B cell (primary cell): Measurements from ENCODE around the gene ARHGAP23. TPM values are rescaled to one million over a fixed set of nuclear protein-coding genes. Genes with fewer than 3 reads are reported as not detected.

Source experiments
- ATAC-seq: fragments of 200-7000 bp; cut with Tn5 transposase; one replicate; pipeline ENCODE4 v1.10.0; 2021; ENCODE audit warnings: low read depth, mild to moderate bottlenecking, moderate number of reproducible peaks, moderate library complexity
- CTCF ChIA-PET: fragments of 350-600 bp; sonication (Branson Sonifier 250); formaldehyde crosslinking; loops from one replicate; lab custom pipeline; 2021; ENCODE audit warnings: antibody characterized with exemption, inconsistent platforms; lab: Charles Lee
- POLR2A ChIA-PET: fragments of 350-600 bp; sonication (Branson Sonifier 250); formaldehyde crosslinking; loops from one replicate; lab custom pipeline; 2021; ENCODE audit warnings: antibody characterized with exemption; lab: Charles Lee
- DNase-seq: peaks from one replicate; pipeline ENCODE4 v3.0.0; 2013
- H2AFZ ChIP-seq: 2 replicates; pipeline ENCODE4 v1.6.1; 2012; ENCODE audit warnings: mild to moderate bottlenecking, low read depth, low read length; ENCODE audit not compliant: insufficient read depth, poor library complexity, severe bottlenecking
- H3K27ac ChIP-seq, 2 donors: 1 replicate in 1 of 2; 2 replicates in 1 of 2; pipeline ENCODE4 v1.5.1; 2012 to 2013; ENCODE audit warnings: low read length in 2 of 2, mild to moderate bottlenecking in 2 of 2, moderate library complexity in 1 of 2
- H3K27me3 ChIP-seq, 4 experiments: fragments of 200-600 bp in 1 of 4; sonication (generic) in 1 of 4; replicated peaks in 1 of 4; 1 replicate in 2 of 4; 2 replicates in 2 of 4; pipeline versions ENCODE4 v1.6.1 to v1.7.0; 2013 to 2016; ENCODE audit warnings: low read length in 3 of 4, mild to moderate bottlenecking in 2 of 4, mixed read lengths in 1 of 4, moderate library complexity in 1 of 4; ENCODE audit not compliant: insufficient read depth in 4 of 4, control insufficient read depth in 3 of 4; ENCODE audit errors: control extremely low read depth in 1 of 4
- H3K36me3 ChIP-seq, 2 experiments: replicated peaks in 1 of 2; 1 replicate in 1 of 2; 2 replicates in 1 of 2; pipeline versions ENCODE4 v1.6.1 to v1.7.1; 2013; ENCODE audit warnings: low read length in 1 of 2; ENCODE audit not compliant: insufficient read depth in 2 of 2, control insufficient read depth in 1 of 2; ENCODE audit errors: control extremely low read depth in 1 of 2, extremely low read depth in 1 of 2
- H3K4me1 ChIP-seq, 2 donors: fragments of 200-600 bp in 1 of 2; sonication (generic) in 1 of 2; 1 replicate in 1 of 2; 2 replicates in 1 of 2; pipeline versions ENCODE4 v1.5.1 to v1.6.1; 2013 to 2017; ENCODE audit warnings: low read length in 2 of 2; ENCODE audit not compliant: control insufficient read depth in 2 of 2, insufficient read depth in 2 of 2
- H3K4me2 ChIP-seq: replicated peaks from 2 replicates; pipeline ENCODE3; 2012; ENCODE audit warnings: mild to moderate bottlenecking, low read depth, low read length; ENCODE audit not compliant: poor library complexity, severe bottlenecking
- H3K4me3 ChIP-seq, 5 experiments: fragments of 200-600 bp in 1 of 5; sonication (generic) in 1 of 5; 1 replicate in 3 of 5; 2 replicates in 2 of 5; pipeline versions ENCODE4 v1.5.1 to v1.7.0; 2011 to 2016; ENCODE audit warnings: low read length in 4 of 5, mild to moderate bottlenecking in 4 of 5, low read depth in 2 of 5, control low read depth in 1 of 5, moderate library complexity in 1 of 5; ENCODE audit not compliant: insufficient read depth in 1 of 5; ENCODE audit errors: control extremely low read depth in 1 of 5, extremely low read depth in 1 of 5
- H3K79me2 ChIP-seq: fragments of 200-600 bp; sonication (generic); one replicate; pipeline ENCODE4 v1.6.0; 2016; ENCODE audit warnings: low read length; ENCODE audit not compliant: control insufficient read depth, insufficient read depth
- H3K9ac ChIP-seq: fragments of 200-600 bp; sonication (generic); 2 replicates; pipeline ENCODE4 v1.6.1; 2017; ENCODE audit warnings: mild to moderate bottlenecking, low read length, moderate library complexity
- H3K9me3 ChIP-seq, 3 donors: one replicate each; pipeline versions ENCODE4 v1.6.1 to v1.7.1; 2013; ENCODE audit warnings: low read length in 2 of 3; ENCODE audit not compliant: control insufficient read depth in 2 of 3, insufficient read depth in 1 of 3; ENCODE audit errors: control extremely low read depth in 1 of 3
- H4K20me1 ChIP-seq: 2 replicates; pipeline ENCODE4 v1.6.0; 2012; ENCODE audit warnings: mild to moderate bottlenecking, low read length; ENCODE audit not compliant: insufficient read depth, control insufficient read depth, poor library complexity, severe bottlenecking
- H3K27ac Mint-ChIP-seq: one replicate; pipeline ENCODE4 v1.8.0; 2021; ENCODE audit warnings: mixed read lengths
- H3K27me3 Mint-ChIP-seq: one replicate; pipeline ENCODE4 v1.8.0; 2021; ENCODE audit warnings: mixed read lengths
- H3K4me1 Mint-ChIP-seq: one replicate; pipeline ENCODE4 v1.8.0; 2021; ENCODE audit warnings: mixed read lengths
- H3K4me3 Mint-ChIP-seq: one replicate; pipeline ENCODE4 v1.8.0; 2021; ENCODE audit warnings: mixed read lengths
- H3K9me3 Mint-ChIP-seq: one replicate; pipeline ENCODE4 v1.8.0; 2022; ENCODE audit warnings: mixed read lengths; ENCODE audit not compliant: insufficient read depth
- CTCF ChIP-seq: fragments of 200-600 bp; IDR thresholded peaks from one replicate; pipeline ENCODE4 v1.8.0; 2022; ENCODE audit warnings: antibody characterized with exemption, mild to moderate bottlenecking
- EZH2 ChIP-seq: IDR thresholded peaks from 2 replicates; pipeline ENCODE4 v1.6.1; 2012; ENCODE audit warnings: borderline replicate concordance, low read depth, mild to moderate bottlenecking, moderate library complexity, low read length; ENCODE audit not compliant: insufficient read depth, poor library complexity, severe bottlenecking
- WGBS: methylation state at CpG from one replicate; pipeline ENCODE4 v1.1.5; 2013; ENCODE audit warnings: missing lambda C conversion rate; ENCODE audit not compliant: insufficient coverage; 5-methylcytosine and 5-hydroxymethylcytosine counted together
- intact Hi-C: fragments of 100-400 bp; cut with micrococcal nuclease; formaldehyde crosslinking; loops from one replicate; pipeline ENCODE4 v1.10.0; 2022
- polyA plus RNA-seq: library from polyadenylated mRNA; depleted of rRNA; stranded (reverse); fragments of >200 nt; gene quantifications from 2 replicates; pipeline ENCODE4 v1.2.3, GENCODE V29; 2012
- total RNA-seq, 2 donors: library from RNA; stranded (reverse); fragments of 120-200 nt in 1 of 2; gene quantifications; 1 replicate in 1 of 2; 2 replicates in 1 of 2; pipeline versions ENCODE4 v1.2.3 to v1.2.4, GENCODE V29; 2013 to 2022

Gene ARHGAP23
- total and polyA plus RNA-seq, 2 donors (not counting 1 experiment from before 2014, with no cell fraction given), result 0.07 to 0.12 TPM

- DNase-seq (no peak), ATAC-seq (no peak)
- H3K9me3 ChIP-seq, result peaks cover 0 to 2% (median 0%) of the 10 kb centered on the region in 3 donors
- intact Hi-C loops, result no loop called here
- no peak overlapping the region for H3K4me3 ChIP-seq
- no peak overlapping the region for H3K27ac ChIP-seq
- H4K20me1 ChIP-seq, result no peaks in the 10 kb centered on the region
- H3K36me3 ChIP-seq, result no peaks in the 10 kb centered on the region
- TF ChIP-seq CTCF (no peak), EZH2 (no peak)
- H3K4me1 ChIP-seq, result no peaks in the 10 kb centered on the region
- Mint-ChIP-seq H3K27ac (no peak overlapping the region), H3K27me3 (peaks cover 38% of the 10 kb centered on the region), H3K4me1 (peaks cover 13% of the 10 kb centered on the region), H3K9me3 (no peaks in the 10 kb centered on the region), H3K4me3 (no peak overlapping the region)
- H3K9ac ChIP-seq, result no peak overlapping the region
- no peak overlapping the region for H3K4me2 ChIP-seq
- H3K27me3 ChIP-seq, result peaks cover 0 to 26% (median 6%) of the 10 kb centered on the region in 4 experiments
- 94% methylated on average over 2 of the region's 9 CpGs for WGBS
- H3K79me2 ChIP-seq, result no peaks in the 10 kb centered on the region
- H2AFZ ChIP-seq, result no peak overlapping the region
- ChIA-PET CTCF (interaction anchor here (1.3 kb wide), 1 partner anchor 128 kb away, joined by 4 read pairs; no protein-coding TSS in a partner anchor), POLR2A (no interaction called here)
Measured at GRCh38 chr17:38456031-38456815, 28.0 kb downstream of the ARHGAP23 start.
